ENCODE measurements around the gene DDN. TPM values are rescaled to one million over a fixed set of nuclear protein-coding genes. Genes with fewer than 3 reads are reported as not detected.

DDN gene
- total RNA-seq, 1 experiment from 2014 or later = 0.35 TPM

GRCh38 chr12:49036029-49036428, 36.9 kb upstream of the DDN start:
- Histone ChIP-seq H3K23me2 (ENCODE audit: insufficient read length, low read depth, low read length, poor library complexity, severe bottlenecking) (no peaks in the 10 kb centered on the region), H3K14ac (ENCODE audit: insufficient read depth, low read length) (no peak overlapping the region), H4K91ac (ENCODE audit: insufficient read length, low read depth, low read length) (no peak overlapping the region), H3T11ph (ENCODE audit: low read length) (no peak overlapping the region), H3K9me3 (ENCODE audit: control insufficient read depth, low read depth, low read length) (no peaks in the 10 kb centered on the region), H3K4me2 (ENCODE audit: insufficient read depth, insufficient read length, low read length) (no peak overlapping the region), H2AFZ (ENCODE audit: low read length) (no peak overlapping the region), H3K27me3 (ENCODE audit: insufficient read depth, low read length) (no peaks in the 10 kb centered on the region), H3K9ac (ENCODE audit: extremely low read depth, insufficient read length, low read length) (no peak overlapping the region), H4K5ac (ENCODE audit: insufficient read length, low read depth, low read length) (no peak overlapping the region), H4K8ac (replicated peaks; ENCODE audit: insufficient read length, low read depth, low read length) (no peak overlapping the region), H2BK12ac (ENCODE audit: insufficient read length, low read depth, low read length) (no peak overlapping the region), H3K4me1 (ENCODE audit: insufficient read depth, low read length) (no peaks in the 10 kb centered on the region), H3K27ac (ENCODE audit: insufficient read length, low read depth, low read length) (no peak overlapping the region), H3K79me1 (ENCODE audit: insufficient read depth, low read depth, low read length, poor library complexity, severe bottlenecking) (no peaks in the 10 kb centered on the region), H4K20me1 (ENCODE audit: control insufficient read depth, insufficient read depth, insufficient read length) (no peaks in the 10 kb centered on the region), H3K18ac (ENCODE audit: insufficient read length, low read depth, low read length) (no peak overlapping the region), H2BK120ac (ENCODE audit: low read depth, low read length, poor library complexity, severe bottlenecking) (no peak overlapping the region), H2BK5ac (ENCODE audit: insufficient read length, low read length) (no peak overlapping the region), H3K79me2 (ENCODE audit: insufficient read depth, low read length) (no peaks in the 10 kb centered on the region), H3K4ac (ENCODE audit: low read depth, low read length) (no peak overlapping the region), H2AK5ac (ENCODE audit: insufficient read length, low read length) (no peak overlapping the region), H3K23ac (ENCODE audit: insufficient read length, low read depth, low read length) (no peak overlapping the region), H3K56ac (ENCODE audit: insufficient read length, low read depth, low read length) (no peak overlapping the region), H2BK20ac (ENCODE audit: low read depth, low read length, poor library complexity, severe bottlenecking) (no peak overlapping the region), H2BK15ac (ENCODE audit: low read depth, low read length) (no peak overlapping the region)
- no peak for DNase-seq
- Mint-ChIP-seq H3K4me1 (no peaks in the 10 kb centered on the region), H3K4me3 (no peak overlapping the region), H3K27ac (0 out of 7 replicates have a peak overlapping the region, but pooled peaks of 1 of the 3 experiments have one; percentile 8), H3K36me3 (ENCODE audit: insufficient read depth in 1 of 3, low read depth in 3 of 3) (peaks cover 36 to 91% (median 85%) of the 10 kb centered on the region in 3 experiments; a peak in 6 of 7 replicates), H3K9me3 (no peaks in the 10 kb centered on the region), H3K27me3 (ENCODE audit: low read depth) (no peaks in the 10 kb centered on the region)
- no peak for TF ChIP-seq CTCF (conservative IDR thresholded peaks at IDR 0.05)
- WGBS (ENCODE audit: extremely low coverage, insufficient read length, low lambda C conversion rate) = no CpG with 5 or more reads among the region's 4 CpGs
